B cell (primary cell): ENCODE data around the gene CCDC7.

Source experiments
- EZH2 ChIP-seq: IDR thresholded peaks from 2 replicates; pipeline ENCODE4 v1.6.1; 2012; ENCODE audit warnings: borderline replicate concordance, low read depth, mild to moderate bottlenecking, moderate library complexity, low read length; ENCODE audit not compliant: insufficient read depth, poor library complexity, severe bottlenecking
- TF ChIP-seq, protein P1 (sequence below): fragments of 200-600 bp; IDR thresholded peaks from one replicate; pipeline ENCODE4 v1.8.0; 2022; ENCODE audit warnings: antibody characterized with exemption, mild to moderate bottlenecking

DNA sequence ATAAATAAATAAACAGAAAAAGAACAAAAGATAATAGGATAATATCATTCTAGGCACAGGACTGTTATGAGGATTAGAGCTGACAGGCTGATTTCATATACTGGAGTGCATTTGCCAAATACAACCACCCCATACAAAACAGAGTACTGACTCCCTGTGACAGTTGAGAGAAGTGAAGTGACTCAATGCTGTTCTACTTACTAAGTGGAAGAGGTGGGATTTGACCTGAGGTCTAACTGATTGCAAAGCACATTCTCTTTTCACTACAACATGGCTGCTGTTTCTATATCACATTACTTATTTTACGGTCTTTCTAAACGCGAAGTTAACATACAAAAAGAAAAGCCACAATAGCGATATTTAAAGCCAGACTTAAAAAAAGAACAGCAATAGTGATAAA lies 460.7 kb downstream of the CCDC7 start:
- TF ChIP-seq, protein P1, sequence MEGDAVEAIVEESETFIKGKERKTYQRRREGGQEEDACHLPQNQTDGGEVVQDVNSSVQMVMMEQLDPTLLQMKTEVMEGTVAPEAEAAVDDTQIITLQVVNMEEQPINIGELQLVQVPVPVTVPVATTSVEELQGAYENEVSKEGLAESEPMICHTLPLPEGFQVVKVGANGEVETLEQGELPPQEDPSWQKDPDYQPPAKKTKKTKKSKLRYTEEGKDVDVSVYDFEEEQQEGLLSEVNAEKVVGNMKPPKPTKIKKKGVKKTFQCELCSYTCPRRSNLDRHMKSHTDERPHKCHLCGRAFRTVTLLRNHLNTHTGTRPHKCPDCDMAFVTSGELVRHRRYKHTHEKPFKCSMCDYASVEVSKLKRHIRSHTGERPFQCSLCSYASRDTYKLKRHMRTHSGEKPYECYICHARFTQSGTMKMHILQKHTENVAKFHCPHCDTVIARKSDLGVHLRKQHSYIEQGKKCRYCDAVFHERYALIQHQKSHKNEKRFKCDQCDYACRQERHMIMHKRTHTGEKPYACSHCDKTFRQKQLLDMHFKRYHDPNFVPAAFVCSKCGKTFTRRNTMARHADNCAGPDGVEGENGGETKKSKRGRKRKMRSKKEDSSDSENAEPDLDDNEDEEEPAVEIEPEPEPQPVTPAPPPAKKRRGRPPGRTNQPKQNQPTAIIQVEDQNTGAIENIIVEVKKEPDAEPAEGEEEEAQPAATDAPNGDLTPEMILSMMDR = no peak
- no peak for TF ChIP-seq EZH2
